ENCODE results near the gene ATXN7L1. TPM values are rescaled to one million over a fixed set of nuclear protein-coding genes. Genes with fewer than 3 reads are reported as not detected.
A peak's percentile ranks its signal among the peaks of the same experiment; 100 is the strongest.

Gene ATXN7L1
- total and polyA plus RNA-seq, 2 experiments from 2014 or later, result 6.4 to 8.6 TPM

- TF ChIP-seq CTCF (IDR thresholded peaks at IDR 0.05; ENCODE audit: low read depth, low read length), result no peak
- H3K27ac ChIP-seq, result no peak overlapping the region
- H3K27me3 ChIP-seq, result no peaks in the 10 kb centered on the region
- DNase-seq (ENCODE audit: low read depth in 1 of 2, low spot score in 1 of 2), result no peak
- H3K36me3 ChIP-seq, result no peaks in the 10 kb centered on the region
- peaks cover 4% of the 10 kb centered on the region for H3K4me1 ChIP-seq (ENCODE audit: low read depth)
- H3K4me3 ChIP-seq, result no peak overlapping the region
- no peaks in the 10 kb centered on the region for H3K9me3 ChIP-seq (ENCODE audit: low read depth)
These were observed 225.9 kb downstream of the ATXN7L1 start for GRCh38 chr7:105650382-105650970.

DNA sequence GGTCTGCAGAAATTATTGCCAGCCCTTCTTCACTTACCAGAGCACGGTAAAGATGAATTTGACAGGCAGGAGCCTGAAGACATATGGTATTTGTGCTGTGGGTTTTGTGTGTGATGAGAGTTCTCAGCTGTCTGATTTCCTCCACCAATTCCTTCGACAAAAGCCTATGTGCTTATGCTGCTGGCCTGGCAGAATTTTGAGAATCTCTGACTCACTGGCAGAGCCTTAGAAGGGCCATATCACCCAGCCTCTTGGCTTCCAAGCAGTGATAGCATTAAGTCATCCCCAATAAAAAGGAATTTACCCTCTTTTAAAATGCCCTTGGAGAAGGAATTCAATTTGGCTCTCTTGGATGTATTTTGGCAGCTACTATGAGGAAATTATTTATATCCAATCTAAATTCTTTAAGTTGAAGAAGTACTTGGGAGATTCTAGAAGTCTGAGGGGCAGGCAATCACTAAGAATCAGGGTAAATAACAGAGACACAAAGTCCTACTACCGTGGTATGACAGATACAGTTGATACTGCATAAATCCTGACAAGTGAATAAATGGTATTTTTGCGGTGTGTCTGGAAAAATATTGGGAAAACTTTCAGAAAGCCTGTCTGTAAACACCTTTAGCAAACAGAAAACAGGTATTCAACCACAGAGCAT, 226.5 kb downstream of the ATXN7L1 start:
- Histone ChIP-seq H3K4me3 (no peak overlapping the region), H3K27ac (no peak overlapping the region), H3K9me3 (ENCODE audit: low read depth) (no peaks in the 10 kb centered on the region), H3K4me1 (ENCODE audit: low read depth) (peaks cover 3% of the 10 kb centered on the region), H3K27me3 (no peaks in the 10 kb centered on the region), H3K36me3 (no peaks in the 10 kb centered on the region)
- DNase-seq (ENCODE audit: low read depth in 1 of 2, low spot score in 1 of 2), result peak in 1 of 2 donors; percentile 63
- no peak for TF ChIP-seq CTCF (IDR thresholded peaks at IDR 0.05; ENCODE audit: low read depth, low read length)

GRCh38 chr7:105648561-105649401, 227.6 kb downstream of the ATXN7L1 start:
- Histone ChIP-seq H3K27ac (no peak overlapping the region), H3K9me3 (ENCODE audit: low read depth) (no peaks in the 10 kb centered on the region), H3K4me1 (ENCODE audit: low read depth) (peaks cover 9% of the 10 kb centered on the region), H3K36me3 (no peaks in the 10 kb centered on the region), H3K27me3 (no peaks in the 10 kb centered on the region), H3K4me3 (no peak overlapping the region)
- no peak for TF ChIP-seq CTCF (IDR thresholded peaks at IDR 0.05; ENCODE audit: low read depth, low read length)
- DNase-seq (ENCODE audit: low read depth in 1 of 2, low spot score in 1 of 2), result no peak

- H3K4me1 ChIP-seq (ENCODE audit: low read depth), result peaks cover 18% of the 10 kb centered on the region
- DNase-seq (ENCODE audit: low read depth in 1 of 2, low spot score in 1 of 2), result no peak
- no peak overlapping the region for H3K27ac ChIP-seq
- no peaks in the 10 kb centered on the region for H3K27me3 ChIP-seq
- no peak overlapping the region for H3K4me3 ChIP-seq
- H3K36me3 ChIP-seq, result no peaks in the 10 kb centered on the region
- no peaks in the 10 kb centered on the region for H3K9me3 ChIP-seq (ENCODE audit: low read depth)
- no peak for TF ChIP-seq CTCF (IDR thresholded peaks at IDR 0.05; ENCODE audit: low read depth, low read length)
These were observed 228.8 kb downstream of the ATXN7L1 start for GRCh38 chr7:105647591-105647990.

DNA sequence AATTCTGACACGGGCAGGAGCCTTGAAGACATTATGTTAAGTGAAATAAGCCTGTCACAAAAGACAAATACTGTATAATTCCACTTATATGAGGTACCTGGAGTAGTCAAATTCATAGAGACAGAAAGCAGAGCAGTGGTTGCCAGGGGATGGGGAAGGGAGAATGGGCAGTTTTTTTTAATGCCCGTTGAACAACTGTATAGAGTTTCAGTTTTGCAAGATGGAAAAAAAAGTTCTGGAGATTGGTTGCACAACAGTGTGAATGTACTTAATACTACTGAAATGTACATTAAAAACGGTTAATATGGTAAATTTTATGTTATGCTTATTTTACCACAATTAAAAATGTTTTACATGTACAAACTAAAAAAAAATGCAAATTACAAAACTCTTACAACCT, 231.5 kb downstream of the ATXN7L1 start:
- Histone ChIP-seq H3K27me3 (no peaks in the 10 kb centered on the region), H3K9me3 (ENCODE audit: low read depth) (no peaks in the 10 kb centered on the region)
- no peak for TF ChIP-seq CTCF (IDR thresholded peaks at IDR 0.05; ENCODE audit: low read depth, low read length)

More for the DNA sequence above, 231.5 kb downstream of the ATXN7L1 start:
- Histone ChIP-seq H3K4me3 (no peak overlapping the region), H3K4me1 (ENCODE audit: low read depth) (peaks cover 28% of the 10 kb centered on the region), H3K27ac (no peak overlapping the region), H3K36me3 (no peaks in the 10 kb centered on the region)
- no peak for DNase-seq (ENCODE audit: low read depth in 1 of 2, low spot score in 1 of 2)
